Astrocyte (in vitro differentiated cells and primary cell): ENCODE measurements around the gene FBLN1. TPM values are rescaled to one million over a fixed set of nuclear protein-coding genes. Genes with fewer than 3 reads are reported as not detected.

Source experiments
- DNase-seq: peaks from one replicate; pipeline ENCODE4 v3.0.0-alpha.2; 2010; ENCODE audit warnings: low read depth
- FAIRE-seq: peaks from 2 replicates; lab custom pipeline; 2011; peaks lifted over from hg19 to GRCh38; lab: Jason Lieb, UNC
- H2AFZ ChIP-seq: 2 replicates; pipeline ENCODE4 v1.6.0; 2012; ENCODE audit warnings: low read depth, low read length, inconsistent platforms
- H3K27ac ChIP-seq: 2 replicates; pipeline ENCODE4 v1.5.1; 2011; ENCODE audit warnings: low read depth, low read length, inconsistent platforms
- H3K27me3 ChIP-seq: 2 replicates; pipeline ENCODE4 v1.6.0; 2011; ENCODE audit warnings: low read length, inconsistent platforms; ENCODE audit not compliant: insufficient read depth
- H3K36me3 ChIP-seq: 2 replicates; pipeline ENCODE4 v1.5.1; 2011; ENCODE audit warnings: low read length, inconsistent platforms; ENCODE audit not compliant: insufficient read depth
- H3K4me1 ChIP-seq: 2 replicates; pipeline ENCODE4 v1.5.1; 2011; ENCODE audit warnings: low read length, inconsistent platforms; ENCODE audit not compliant: insufficient read depth
- H3K4me2 ChIP-seq: 2 replicates; pipeline ENCODE4 v1.6.0; 2012; ENCODE audit warnings: low read length, inconsistent platforms
- H3K4me3 ChIP-seq: 2 replicates; pipeline ENCODE4 v1.5.1; 2011; ENCODE audit warnings: low read depth, mild to moderate bottlenecking, low read length, inconsistent platforms; ENCODE audit not compliant: insufficient read depth
- H3K79me2 ChIP-seq: 2 replicates; pipeline ENCODE4 v1.6.0; 2012; ENCODE audit warnings: mild to moderate bottlenecking, low read length, inconsistent platforms; ENCODE audit not compliant: insufficient read depth
- H3K9ac ChIP-seq: 2 replicates; pipeline ENCODE4 v1.6.0; 2012; ENCODE audit warnings: mild to moderate bottlenecking, low read length, inconsistent platforms
- H3K9me3 ChIP-seq: 2 replicates; pipeline ENCODE4 v1.5.1; 2012; ENCODE audit warnings: low read depth, mild to moderate bottlenecking, low read length, inconsistent platforms; ENCODE audit not compliant: insufficient read depth
- H4K20me1 ChIP-seq: 2 replicates; pipeline ENCODE4 v1.6.0; 2012; ENCODE audit warnings: low read length, inconsistent platforms; ENCODE audit not compliant: insufficient read depth
- H3K27ac Mint-ChIP-seq: one replicate; pipeline ENCODE4 v1.8.0; 2021; ENCODE audit warnings: mild to moderate bottlenecking, mixed read lengths; ENCODE audit not compliant: unreplicated experiment
- H3K27me3 Mint-ChIP-seq: one replicate; pipeline ENCODE4 v1.8.0; 2021; ENCODE audit warnings: low read depth, mixed read lengths; ENCODE audit not compliant: unreplicated experiment
- H3K36me3 Mint-ChIP-seq: one replicate; pipeline ENCODE4 v1.8.0; 2021; ENCODE audit warnings: low read depth, mixed read lengths; ENCODE audit not compliant: unreplicated experiment
- H3K4me1 Mint-ChIP-seq: one replicate; pipeline ENCODE4 v1.8.0; 2021; ENCODE audit warnings: low read depth, mixed read lengths; ENCODE audit not compliant: unreplicated experiment
- H3K4me3 Mint-ChIP-seq: one replicate; pipeline ENCODE4 v1.8.0; 2021; ENCODE audit warnings: mild to moderate bottlenecking, moderate library complexity, mixed read lengths; ENCODE audit not compliant: unreplicated experiment
- H3K9me3 Mint-ChIP-seq: one replicate; pipeline ENCODE4 v1.8.0; 2021; ENCODE audit warnings: mild to moderate bottlenecking, mixed read lengths; ENCODE audit not compliant: unreplicated experiment
- CTCF ChIP-seq: IDR thresholded peaks from 2 replicates; pipeline ENCODE4 v1.5.1; 2011; ENCODE audit warnings: low read depth, mild to moderate bottlenecking, inconsistent platforms, low read length, moderate library complexity; ENCODE audit not compliant: insufficient read depth
- EZH2 ChIP-seq: IDR thresholded peaks from 2 replicates; pipeline ENCODE4 v1.6.1; 2012; ENCODE audit warnings: mild to moderate bottlenecking, low read length, inconsistent platforms; ENCODE audit not compliant: insufficient read depth
- total RNA-seq: library from RNA; stranded (reverse); gene quantifications from 2 replicates; pipeline ENCODE4 v1.2.1, GENCODE V29; 2021

The FBLN1 gene
- total RNA-seq, 1 donor from 2014 or later, result 69.2 TPM

- DNase-seq, result peak; percentile 74
- H3K27ac Mint-ChIP-seq, result no peak overlapping the region
- Histone ChIP-seq H3K4me3 (no peak overlapping the region), H3K36me3 (peaks cover 2% of the 10 kb centered on the region), H3K27ac (no peak overlapping the region), H2AFZ (no peak overlapping the region), H3K4me1 (peaks cover 6% of the 10 kb centered on the region), H3K27me3 (no peaks in the 10 kb centered on the region), H3K4me2 (no peak overlapping the region), H3K79me2 (no peaks in the 10 kb centered on the region), H3K9ac (no peak overlapping the region), H4K20me1 (no peaks in the 10 kb centered on the region), H3K9me3 (no peaks in the 10 kb centered on the region)
- no peak for TF ChIP-seq EZH2
- TF ChIP-seq CTCF, result no peak
- no peak for FAIRE-seq
- peaks cover 29% of the 10 kb centered on the region for H3K27me3 Mint-ChIP-seq
- H3K36me3 Mint-ChIP-seq, result peaks cover 5% of the 10 kb centered on the region
- H3K4me1 Mint-ChIP-seq, result peaks cover 4% of the 10 kb centered on the region
- H3K4me3 Mint-ChIP-seq, result no peak overlapping the region
- H3K9me3 Mint-ChIP-seq, result no peaks in the 10 kb centered on the region
These were observed 98.4 kb downstream of the FBLN1 start for GRCh38 chr22:45600790-45601730.

- H3K79me2 ChIP-seq, result no peaks in the 10 kb centered on the region
- no peaks in the 10 kb centered on the region for H3K9me3 ChIP-seq
- Mint-ChIP-seq H3K4me1 (peaks cover 4% of the 10 kb centered on the region), H3K4me3 (no peak overlapping the region), H3K36me3 (peaks cover 8% of the 10 kb centered on the region), H3K27me3 (peaks cover 29% of the 10 kb centered on the region), H3K27ac (no peak overlapping the region), H3K9me3 (no peaks in the 10 kb centered on the region)
- H3K4me3 ChIP-seq, result no peak overlapping the region
- FAIRE-seq, result no peak
- TF ChIP-seq CTCF, result no peak
- H3K9ac ChIP-seq, result no peak overlapping the region
- no peak overlapping the region for H3K27ac ChIP-seq
- H3K27me3 ChIP-seq, result no peaks in the 10 kb centered on the region
- H4K20me1 ChIP-seq, result no peaks in the 10 kb centered on the region
- H3K4me1 ChIP-seq, result peaks cover 6% of the 10 kb centered on the region
- H2AFZ ChIP-seq, result no peak overlapping the region
- H3K4me2 ChIP-seq, result no peak overlapping the region
- DNase-seq, result no peak
- peaks cover 2% of the 10 kb centered on the region for H3K36me3 ChIP-seq
These were observed 99.5 kb downstream of the FBLN1 start for GRCh38 chr22:45602004-45602733.
